Measurements from ENCODE around the gene SCYL2.
"Not testable (repeated sequence)": the region's sequence is repeated elsewhere in the genome, so short reads cannot be mapped to it uniquely, and the experiment has no call there.

Gene SCYL2

GRCh38 chr12:100263131-100263530, 3.8 kb upstream of the SCYL2 start:
- DNase-seq (ENCODE audit: low read depth in 2 of 2), result no peak

GRCh38 chr12:100265107-100265506, 1.9 kb upstream of the SCYL2 start:
- DNase-seq (ENCODE audit: low read depth in 2 of 2), result not testable (repeated sequence)

GRCh38 chr12:100265732-100266584, 1.0 kb upstream of the SCYL2 start:
- peak in 1 of 2 experiments; percentile 21 for DNase-seq (ENCODE audit: low read depth in 2 of 2)

GRCh38 chr12:100266585-100266834, 467 bp upstream of the SCYL2 start:
- no peak for DNase-seq (ENCODE audit: low read depth in 2 of 2)

GRCh38 chr12:100267603-100268281, 765 bp downstream of the SCYL2 start:
- no peak for DNase-seq (ENCODE audit: low read depth in 2 of 2)

GRCh38 chr12:100268835-100269564, 2.0 kb downstream of the SCYL2 start:
- DNase-seq (ENCODE audit: low read depth in 2 of 2), result no peak

GRCh38 chr12:100273782-100274181, 6.8 kb downstream of the SCYL2 start:
- no peak for DNase-seq (ENCODE audit: low read depth in 2 of 2)

- DNase-seq (ENCODE audit: low read depth in 2 of 2), result no peak
Measured at GRCh38 chr12:100274291-100274690, 7.3 kb downstream of the SCYL2 start.

GRCh38 chr12:100279159-100279558, 12.2 kb downstream of the SCYL2 start:
- no peak for DNase-seq (ENCODE audit: low read depth in 2 of 2)

GRCh38 chr12:100279607-100280244, 12.7 kb downstream of the SCYL2 start:
- DNase-seq (ENCODE audit: low read depth in 2 of 2), result no peak

- DNase-seq (ENCODE audit: low read depth in 2 of 2), result not testable (repeated sequence)
Measured at GRCh38 chr12:100284556-100284955, 17.6 kb downstream of the SCYL2 start.

GRCh38 chr12:100289038-100289437, 22.1 kb downstream of the SCYL2 start:
- DNase-seq (ENCODE audit: low read depth in 2 of 2), result no peak

- DNase-seq (ENCODE audit: low read depth in 2 of 2), result no peak
Measured at GRCh38 chr12:100290016-100290415, 23.0 kb downstream of the SCYL2 start.

GRCh38 chr12:100293017-100293416, 26.0 kb downstream of the SCYL2 start:
- no peak for DNase-seq (ENCODE audit: low read depth in 2 of 2)

- DNase-seq (ENCODE audit: low read depth in 2 of 2), result not testable (repeated sequence)
Measured at GRCh38 chr12:100294366-100294765, 27.4 kb downstream of the SCYL2 start.

GRCh38 chr12:100295764-100296555, 29.0 kb downstream of the SCYL2 start:
- DNase-seq (ENCODE audit: low read depth in 2 of 2), result peak in 1 of 2 experiments; percentile 4

- no peak for DNase-seq (ENCODE audit: low read depth in 2 of 2)
Measured at GRCh38 chr12:100302081-100302480, 35.1 kb downstream of the SCYL2 start.

GRCh38 chr12:100303831-100304230, 36.9 kb downstream of the SCYL2 start:
- no peak for DNase-seq (ENCODE audit: low read depth in 2 of 2)

- not testable (repeated sequence) for DNase-seq (ENCODE audit: low read depth in 2 of 2)
Measured at GRCh38 chr12:100304334-100304733, 37.4 kb downstream of the SCYL2 start.

GRCh38 chr12:100308138-100308537, 41.2 kb downstream of the SCYL2 start:
- not testable (repeated sequence) for DNase-seq (ENCODE audit: low read depth in 2 of 2)

- DNase-seq (ENCODE audit: low read depth in 2 of 2), result no peak
Measured at GRCh38 chr12:100311317-100311716, 44.3 kb downstream of the SCYL2 start.

Data from fibroblast of skin of left quadriceps (primary cell).